GM12874 (cell line): Measurements from ENCODE around the gene TPM2.

Experiments used
- CTCF ChIP-seq: IDR thresholded peaks from 2 replicates; pipeline ENCODE4 v1.5.1; 2011; ENCODE audit warnings: low read depth, mild to moderate bottlenecking, control low read depth, low read length, moderate library complexity; ENCODE audit not compliant: insufficient read depth

TPM2 gene

GRCh38 chr9:35679766-35680330 is 9.9 kb downstream of the TPM2 start:
- no peak for TF ChIP-seq CTCF

GRCh38 chr9:35679091-35679490 is 10.6 kb downstream of the TPM2 start:
- TF ChIP-seq CTCF: no peak

- TF ChIP-seq CTCF: no peak
These were observed 13.9 kb downstream of the TPM2 start for GRCh38 chr9:35675732-35676392.

- TF ChIP-seq CTCF: no peak
These were observed 14.5 kb downstream of the TPM2 start for GRCh38 chr9:35675204-35675603.

GRCh38 chr9:35674025-35674361 is 15.7 kb downstream of the TPM2 start:
- TF ChIP-seq CTCF: no peak

- no peak for TF ChIP-seq CTCF
These were observed 16.3 kb downstream of the TPM2 start, which contains the start of gene CA9 for GRCh38 chr9:35673132-35674024. TSS of gene CA9 (plus strand) at chr9:35673928. CDS start at chr9:35673960, 32 bp downstream.
